ENCODE measurements around the gene MLH3. TPM values are rescaled to one million over a fixed set of nuclear protein-coding genes. Genes with fewer than 3 reads are reported as not detected.

MLH3 gene
- total and polyA plus RNA-seq, 2 experiments from 2014 or later: 10.8 to 12.3 TPM

- no peak for TF ChIP-seq EZH2 (IDR thresholded peaks at IDR 0.05; ENCODE audit: insufficient read depth, poor library complexity, severe bottlenecking)
- TF ChIP-seq EZH2phosphoT487 (IDR thresholded peaks at IDR 0.05; ENCODE audit: insufficient read depth, low read depth): no peak
- Histone ChIP-seq H3K27ac (peak overlapping the region; percentile 63), H3K79me2 (ENCODE audit: insufficient read depth) (peaks cover 24% of the 10 kb centered on the region; the same call in 1 of the 2 replicates), H3K9me3 (ENCODE audit: low read depth) (no peaks in the 10 kb centered on the region), H2AFZ (no peak overlapping the region), H3K9ac (no peak overlapping the region), H4K20me1 (ENCODE audit: insufficient read depth) (no peaks in the 10 kb centered on the region), H3K36me3 (ENCODE audit: low read depth) (no peaks in the 10 kb centered on the region; the same call in 1 of the 2 replicates), H3K27me3 (replicated peaks; ENCODE audit: insufficient read depth) (no peaks in the 10 kb centered on the region), H3K4me1 (ENCODE audit: insufficient read depth) (peaks cover 66% of the 10 kb centered on the region), H3K9me2 (ENCODE audit: insufficient read depth) (no peaks in the 10 kb centered on the region), H3K4me2 (ENCODE audit: unreplicated experiment) (peak overlapping the region; percentile 27), H3K4me3 (no peak overlapping the region), H3F3A (ENCODE audit: insufficient read depth) (peaks cover 60% of the 10 kb centered on the region)
- DNase-seq: no peak
- WGBS, 2 experiments (ENCODE audit: low coverage in 1 of 2, low lambda C conversion rate in 2 of 2, missing lambda C conversion rate in 2 of 2): 37 to 43% methylated on average over 2 of the region's 2 CpGs
- in situ Hi-C loops (cut with MboI): no loop called here
Observed at GRCh38 chr14:75048101-75048500, 3.2 kb downstream of the MLH3 start.

- Histone ChIP-seq H3F3A (ENCODE audit: insufficient read depth) (peaks cover 54% of the 10 kb centered on the region), H3K27ac (peak overlapping the region; percentile 63), H3K9me3 (ENCODE audit: low read depth) (no peaks in the 10 kb centered on the region), H3K36me3 (ENCODE audit: low read depth) (no peaks in the 10 kb centered on the region; the same call in 1 of the 2 replicates), H3K79me2 (ENCODE audit: insufficient read depth) (peaks cover 28% of the 10 kb centered on the region; the same call in 1 of the 2 replicates), H3K4me3 (no peak overlapping the region), H2AFZ (no peak overlapping the region), H3K27me3 (replicated peaks; ENCODE audit: insufficient read depth) (no peaks in the 10 kb centered on the region), H3K9me2 (ENCODE audit: insufficient read depth) (no peaks in the 10 kb centered on the region), H3K4me2 (ENCODE audit: unreplicated experiment) (peak overlapping the region; percentile 27), H3K4me1 (ENCODE audit: insufficient read depth) (peaks cover 66% of the 10 kb centered on the region), H4K20me1 (ENCODE audit: insufficient read depth) (no peaks in the 10 kb centered on the region), H3K9ac (no peak overlapping the region)
- 24 to 31% methylated on average over 4 of the region's 4 CpGs for WGBS, 2 experiments (ENCODE audit: low coverage in 1 of 2, low lambda C conversion rate in 2 of 2, missing lambda C conversion rate in 2 of 2)
- peak; percentile 69 for DNase-seq
- in situ Hi-C loops (cut with MboI): no loop called here
- TF ChIP-seq EZH2 (IDR thresholded peaks at IDR 0.05; ENCODE audit: insufficient read depth, poor library complexity, severe bottlenecking): no peak
- TF ChIP-seq EZH2phosphoT487 (IDR thresholded peaks at IDR 0.05; ENCODE audit: insufficient read depth, low read depth): no peak
Observed at GRCh38 chr14:75047506-75047905, 3.8 kb downstream of the MLH3 start.

GRCh38 chr14:75046899-75047298, 4.4 kb downstream of the MLH3 start:
- Histone ChIP-seq H3K4me2 (ENCODE audit: unreplicated experiment) (peak overlapping the region; percentile 27), H3F3A (ENCODE audit: insufficient read depth) (peaks cover 53% of the 10 kb centered on the region), H3K9me2 (ENCODE audit: insufficient read depth) (no peaks in the 10 kb centered on the region), H3K27ac (peak overlapping the region; percentile 63), H3K9me3 (ENCODE audit: low read depth) (no peaks in the 10 kb centered on the region), H3K36me3 (ENCODE audit: low read depth) (peaks cover 1% of the 10 kb centered on the region; the same call in 1 of the 2 replicates), H2AFZ (no peak overlapping the region), H4K20me1 (ENCODE audit: insufficient read depth) (no peaks in the 10 kb centered on the region), H3K4me1 (ENCODE audit: insufficient read depth) (peaks cover 68% of the 10 kb centered on the region), H3K79me2 (ENCODE audit: insufficient read depth) (peaks cover 28% of the 10 kb centered on the region; the same call in 1 of the 2 replicates), H3K27me3 (replicated peaks; ENCODE audit: insufficient read depth) (no peaks in the 10 kb centered on the region), H3K9ac (no peak overlapping the region), H3K4me3 (no peak overlapping the region)
- in situ Hi-C loops (cut with MboI): no loop called here
- TF ChIP-seq EZH2phosphoT487 (IDR thresholded peaks at IDR 0.05; ENCODE audit: insufficient read depth, low read depth) (no peak), EZH2 (IDR thresholded peaks at IDR 0.05; ENCODE audit: insufficient read depth, poor library complexity, severe bottlenecking) (no peak)
- WGBS, 2 experiments (ENCODE audit: low coverage in 1 of 2, low lambda C conversion rate in 2 of 2, missing lambda C conversion rate in 2 of 2): 53 to 56% methylated on average over 3 of the region's 3 CpGs
- peak; percentile 74 for DNase-seq

GRCh38 chr14:75046275-75046674, 5.0 kb downstream of the MLH3 start:
- Histone ChIP-seq H3K9me2 (ENCODE audit: insufficient read depth) (no peaks in the 10 kb centered on the region), H3F3A (ENCODE audit: insufficient read depth) (peaks cover 53% of the 10 kb centered on the region), H3K79me2 (ENCODE audit: insufficient read depth) (peaks cover 28% of the 10 kb centered on the region; the same call in 1 of the 2 replicates), H2AFZ (no peak overlapping the region), H3K4me1 (ENCODE audit: insufficient read depth) (peaks cover 69% of the 10 kb centered on the region), H4K20me1 (ENCODE audit: insufficient read depth) (no peaks in the 10 kb centered on the region), H3K27me3 (replicated peaks; ENCODE audit: insufficient read depth) (no peaks in the 10 kb centered on the region), H3K27ac (peak overlapping the region; percentile 63; the same call in 1 of the 2 replicates), H3K4me3 (no peak overlapping the region), H3K36me3 (ENCODE audit: low read depth) (peaks cover 7% of the 10 kb centered on the region; the same call in 1 of the 2 replicates), H3K4me2 (ENCODE audit: unreplicated experiment) (no peak overlapping the region), H3K9ac (no peak overlapping the region), H3K9me3 (ENCODE audit: low read depth) (no peaks in the 10 kb centered on the region)
- no peak for DNase-seq
- TF ChIP-seq EZH2 (IDR thresholded peaks at IDR 0.05; ENCODE audit: insufficient read depth, poor library complexity, severe bottlenecking): no peak
- TF ChIP-seq EZH2phosphoT487 (IDR thresholded peaks at IDR 0.05; ENCODE audit: insufficient read depth, low read depth): no peak
- 97 to 98% methylated on average over 5 of the region's 5 CpGs for WGBS, 2 experiments (ENCODE audit: low coverage in 1 of 2, low lambda C conversion rate in 2 of 2, missing lambda C conversion rate in 2 of 2)
- in situ Hi-C loops (cut with MboI): no loop called here
